Fibroblast of the aortic adventitia (primary cell): ENCODE results near the gene PALD1. TPM values are rescaled to one million over a fixed set of nuclear protein-coding genes. Genes with fewer than 3 reads are reported as not detected.

Experiments used
- DNase-seq: peaks from one replicate; pipeline ENCODE4 v3.0.0-alpha.2; 2010; ENCODE audit warnings: low read depth
- H3K4me3 ChIP-seq: 2 replicates; pipeline ENCODE4 v1.5.1; 2011; ENCODE audit warnings: low read depth, mild to moderate bottlenecking, control low read depth, low read length, moderate library complexity
- total RNA-seq: library from RNA; depleted of rRNA; stranded (reverse); fragments of >200 nt; gene quantifications from 2 replicates; pipeline ENCODE4 v1.2.3, GENCODE V29; 2012; ENCODE audit warnings: low replicate concordance
- TF ChIP-seq, protein P1 (sequence below): IDR thresholded peaks from 2 replicates; pipeline ENCODE4 v1.5.1; 2011; ENCODE audit warnings: mild to moderate bottlenecking, low read length, control low read depth, inconsistent platforms; ENCODE audit not compliant: insufficient read depth

The PALD1 gene
- total RNA-seq, 1 donor, result 0.18 TPM

DNA sequence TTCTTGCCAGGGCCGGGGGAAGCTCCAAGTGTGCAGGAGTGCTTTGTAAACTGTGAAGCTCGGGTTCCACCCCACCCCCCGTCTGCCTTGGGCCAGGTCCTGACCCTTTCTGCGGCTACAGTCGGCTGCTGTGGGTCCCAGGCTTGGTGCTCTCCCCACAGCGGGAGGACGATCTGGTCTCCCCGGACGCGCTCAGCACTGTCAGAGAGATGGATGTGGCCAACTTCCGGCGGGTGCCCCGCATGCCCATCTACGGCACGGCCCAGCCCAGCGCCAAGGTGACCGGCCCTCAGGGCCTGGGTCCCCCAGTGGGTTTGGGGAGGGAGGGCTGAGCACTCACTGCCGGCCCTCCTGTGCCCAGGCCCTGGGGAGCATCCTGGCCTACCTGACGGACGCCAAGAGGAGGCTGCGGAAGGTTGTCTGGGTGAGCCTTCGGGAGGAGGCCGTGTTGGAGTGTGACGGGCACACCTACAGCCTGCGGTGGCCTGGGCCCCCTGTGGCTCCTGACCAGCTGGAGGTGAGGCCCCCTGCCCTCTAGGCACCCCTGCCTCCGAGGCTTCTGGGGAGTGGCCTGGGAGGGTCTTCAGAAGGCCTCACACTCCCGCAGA lies 60.3 kb downstream of the PALD1 start:
- TF ChIP-seq, protein P1, sequence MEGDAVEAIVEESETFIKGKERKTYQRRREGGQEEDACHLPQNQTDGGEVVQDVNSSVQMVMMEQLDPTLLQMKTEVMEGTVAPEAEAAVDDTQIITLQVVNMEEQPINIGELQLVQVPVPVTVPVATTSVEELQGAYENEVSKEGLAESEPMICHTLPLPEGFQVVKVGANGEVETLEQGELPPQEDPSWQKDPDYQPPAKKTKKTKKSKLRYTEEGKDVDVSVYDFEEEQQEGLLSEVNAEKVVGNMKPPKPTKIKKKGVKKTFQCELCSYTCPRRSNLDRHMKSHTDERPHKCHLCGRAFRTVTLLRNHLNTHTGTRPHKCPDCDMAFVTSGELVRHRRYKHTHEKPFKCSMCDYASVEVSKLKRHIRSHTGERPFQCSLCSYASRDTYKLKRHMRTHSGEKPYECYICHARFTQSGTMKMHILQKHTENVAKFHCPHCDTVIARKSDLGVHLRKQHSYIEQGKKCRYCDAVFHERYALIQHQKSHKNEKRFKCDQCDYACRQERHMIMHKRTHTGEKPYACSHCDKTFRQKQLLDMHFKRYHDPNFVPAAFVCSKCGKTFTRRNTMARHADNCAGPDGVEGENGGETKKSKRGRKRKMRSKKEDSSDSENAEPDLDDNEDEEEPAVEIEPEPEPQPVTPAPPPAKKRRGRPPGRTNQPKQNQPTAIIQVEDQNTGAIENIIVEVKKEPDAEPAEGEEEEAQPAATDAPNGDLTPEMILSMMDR, result no peak
- DNase-seq, result no peak
- no peak overlapping the region for H3K4me3 ChIP-seq

DNA sequence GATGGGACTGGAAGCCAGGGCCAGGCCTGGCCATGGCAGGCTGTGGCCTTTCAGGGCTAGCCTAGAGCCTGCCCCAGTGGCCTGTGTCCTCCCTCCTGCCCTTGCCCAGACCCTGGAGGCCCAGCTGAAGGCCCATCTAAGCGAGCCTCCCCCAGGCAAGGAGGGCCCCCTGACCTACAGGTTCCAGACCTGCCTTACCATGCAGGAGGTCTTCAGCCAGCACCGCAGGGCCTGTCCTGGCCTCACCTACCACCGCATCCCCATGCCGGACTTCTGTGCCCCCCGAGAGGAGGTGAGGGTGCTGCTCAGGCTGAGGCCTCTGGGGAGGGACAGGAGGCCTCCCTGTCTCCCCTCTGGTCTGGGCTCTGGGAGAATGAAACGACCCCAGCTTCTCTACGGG lies 60.9 kb downstream of the PALD1 start:
- TF ChIP-seq, protein P1, result no peak
- H3K4me3 ChIP-seq, result no peak overlapping the region
- DNase-seq, result no peak

DNA sequence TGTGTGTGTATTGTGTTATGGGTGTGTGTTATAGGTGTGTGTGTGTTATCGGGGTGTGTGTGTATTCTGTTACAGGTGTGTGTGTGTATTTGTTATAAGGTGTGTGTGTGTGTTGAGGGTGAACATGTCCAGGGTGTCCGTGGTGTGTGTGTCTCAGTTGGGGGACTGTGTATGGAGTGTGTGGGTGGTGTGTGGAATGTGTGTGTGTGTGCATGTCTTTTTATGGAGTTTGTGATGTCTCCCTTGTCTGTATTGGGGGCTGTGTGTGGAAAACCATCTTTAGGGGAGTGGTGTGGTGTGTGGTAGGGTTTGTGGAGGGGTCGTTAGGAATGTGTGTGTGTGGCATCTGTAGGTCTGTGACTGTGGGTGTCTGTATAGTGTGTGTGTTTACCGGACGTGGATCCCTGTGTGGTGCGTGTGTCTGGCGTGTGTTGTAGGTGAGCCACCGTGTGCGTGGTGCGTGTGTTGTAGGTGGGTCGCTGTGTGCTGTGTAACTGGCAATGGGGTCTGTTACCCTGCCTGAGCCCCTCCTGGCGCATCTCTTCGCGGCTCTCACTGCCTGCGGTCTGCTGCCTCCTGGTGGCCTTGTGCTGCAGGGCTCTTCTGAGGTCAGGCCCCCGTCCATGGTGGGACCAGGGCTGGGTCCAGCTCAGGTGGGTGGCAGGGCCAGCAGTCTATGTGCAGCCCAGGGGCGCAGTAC lies 61.7 kb downstream of the PALD1 start:
- TF ChIP-seq, protein P1, result peak; percentile 77
- no peak overlapping the region for H3K4me3 ChIP-seq
- DNase-seq, result peak; percentile 22

DNA sequence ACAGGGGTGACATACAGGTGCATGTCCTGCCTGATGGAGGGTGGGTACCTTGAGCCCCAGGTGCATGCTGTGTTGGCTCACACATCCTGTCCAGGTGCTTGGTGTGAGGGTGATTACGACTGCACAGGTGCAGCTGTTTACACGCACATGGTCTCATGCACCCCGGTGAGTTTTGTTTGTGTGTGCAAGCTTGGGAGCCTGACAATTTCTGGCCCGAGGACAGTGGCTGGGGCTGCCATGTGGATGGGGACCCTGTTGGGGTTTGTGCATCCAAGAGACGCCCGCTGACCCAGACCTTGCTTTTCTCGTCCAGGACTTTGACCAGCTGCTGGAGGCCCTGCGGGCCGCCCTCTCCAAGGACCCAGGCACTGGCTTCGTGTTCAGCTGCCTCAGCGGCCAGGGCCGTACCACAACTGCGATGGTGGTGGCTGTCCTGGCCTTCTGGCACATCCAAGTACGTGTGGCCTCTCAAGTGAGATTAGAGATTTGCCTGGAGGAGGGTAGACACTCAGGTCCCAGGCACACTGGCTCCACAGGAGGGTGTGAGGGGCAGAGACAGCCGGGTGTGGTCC lies 62.3 kb downstream of the PALD1 start:
- H3K4me3 ChIP-seq, result no peak overlapping the region
- DNase-seq, result no peak
- TF ChIP-seq, protein P1, result no peak

DNA sequence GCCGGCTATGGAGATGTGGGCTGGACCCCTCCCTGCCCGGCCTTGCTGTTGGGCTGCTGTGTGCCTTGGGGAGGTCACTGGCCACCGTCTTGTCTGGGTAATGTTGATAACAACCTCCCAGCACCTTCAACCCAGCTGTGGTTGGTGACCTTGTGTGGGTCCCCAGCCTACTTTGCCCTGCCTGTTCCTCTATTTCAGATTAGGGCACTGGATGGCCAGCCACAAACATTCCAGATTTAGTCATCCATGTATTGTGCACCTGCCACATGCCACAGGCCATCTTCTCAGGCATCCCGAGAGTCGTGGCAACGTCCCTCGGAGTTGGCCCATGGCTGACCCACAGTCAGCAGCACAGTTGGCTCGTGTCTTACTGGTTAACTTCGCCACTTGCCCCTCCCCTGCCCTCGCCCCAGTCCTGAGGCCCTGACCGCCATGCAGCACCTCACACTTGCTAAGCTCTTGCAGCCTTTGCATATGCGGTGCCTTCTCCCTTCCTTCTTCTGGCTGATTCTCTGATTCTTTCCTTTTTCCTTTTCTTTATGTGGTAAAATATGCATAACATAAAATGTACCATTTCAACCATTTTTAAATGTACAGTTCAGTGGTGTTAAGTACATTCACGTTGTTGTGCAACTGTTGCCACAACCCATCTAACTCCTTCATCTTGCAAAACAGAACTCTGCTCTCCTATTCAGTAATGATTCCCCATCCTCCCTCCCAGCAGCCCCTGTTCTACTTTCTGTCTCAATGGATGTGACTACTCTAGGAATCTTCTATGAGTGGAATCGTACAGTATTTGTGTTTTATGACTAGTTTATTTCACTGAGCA lies 63.4 kb downstream of the PALD1 start:
- TF ChIP-seq, protein P1, result no peak
- no peak overlapping the region for H3K4me3 ChIP-seq
- no peak for DNase-seq

DNA sequence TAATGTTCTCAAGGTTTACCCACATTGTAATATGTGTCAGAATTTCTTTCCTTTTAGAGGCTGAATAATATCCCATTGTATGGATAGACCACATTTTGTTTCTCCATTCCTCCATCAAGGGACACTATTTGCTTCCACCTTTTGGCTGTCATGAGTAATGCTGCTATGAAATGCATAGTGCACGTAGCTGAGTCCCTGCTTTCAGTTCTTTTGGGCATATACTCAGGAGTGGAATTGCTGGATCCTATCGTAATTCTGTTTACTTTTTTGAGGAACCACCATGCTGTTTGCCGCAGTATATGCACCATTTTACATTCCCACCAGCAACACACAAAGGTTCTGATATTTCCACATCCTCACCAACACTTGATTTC lies 64.0 kb downstream of the PALD1 start:
- peak; percentile 25 for DNase-seq
- no peak overlapping the region for H3K4me3 ChIP-seq
- TF ChIP-seq, protein P1, result peak; percentile 39
